GM12878 (cell line): Measurements from ENCODE around the gene SEPTIN11. TPM values are rescaled to one million over a fixed set of nuclear protein-coding genes. Genes with fewer than 3 reads are reported as not detected.
"Not testable (repeated sequence)": the region's sequence is repeated elsewhere in the genome, so short reads cannot be mapped to it uniquely, and the experiment has no call there.

Experiments used
- ATAC-seq: fragments of 200-7000 bp; cut with Tn5 transposase; 3 replicates; pipeline ENCODE4 v1.9.1; 2020; ENCODE audit warnings: mild to moderate bottlenecking, moderate library complexity
- BruUV-seq: library from RNA; stranded (reverse); fragments of 400-500 nt; replicated peaks from 2 replicates; lab custom pipeline; 2021; lab: Mats Ljungman, UMichigan
- CTCF ChIA-PET: fragments of 300-600 bp; sonication (Branson Sonifier 250); formaldehyde crosslinking; extraction: SDS; loops from one replicate; lab custom pipeline; 2021; ENCODE audit warnings: inconsistent platforms; lab: Yijun Ruan, JAX
- POLR2A ChIA-PET: fragments of 350-600 bp; formaldehyde crosslinking; extraction: SDS; loops from one replicate; lab custom pipeline; 2021; ENCODE audit warnings: inconsistent platforms; lab: Charles Lee
- RAD21 ChIA-PET: fragments of 300-600 bp; sonication (Branson Sonifier 250); formaldehyde crosslinking; loops from one replicate; lab custom pipeline; 2023; ENCODE audit warnings: antibody characterized with exemption; ENCODE audit not compliant: unreplicated experiment; lab: Charles Lee
- SMC1A ChIA-PET: fragments of 300-600 bp; sonication (Branson Sonifier 250); formaldehyde crosslinking; loops from one replicate; lab custom pipeline; 2023; ENCODE audit not compliant: unreplicated experiment, uncharacterized antibody; lab: Charles Lee
- DNase-seq: peaks from one replicate; pipeline ENCODE4 v3.0.0-alpha.2; 2011; ENCODE audit warnings: low read depth, low spot score
- FAIRE-seq: peaks from 3 replicates; lab custom pipeline; 2011; peaks lifted over from hg19 to GRCh38; lab: Jason Lieb, UNC
- H2AFZ ChIP-seq: 2 replicates; pipeline ENCODE4 v1.6.0; 2011; ENCODE audit warnings: low read depth, low read length, control low read depth; ENCODE audit not compliant: control insufficient read depth
- H3K27ac ChIP-seq: 2 replicates; pipeline ENCODE4 v1.5.1; 2011; ENCODE audit warnings: control low read depth; ENCODE audit not compliant: control insufficient read depth, insufficient read depth
- H3K27me3 ChIP-seq, 2 experiments: replicated peaks in 1 of 2; 2 replicates each; pipeline versions ENCODE4 v1.6.0 to v1.6.1; 2011; ENCODE audit warnings: low read length in 1 of 2; ENCODE audit not compliant: control insufficient read depth in 2 of 2, insufficient read depth in 2 of 2
- H3K36me3 ChIP-seq, 2 experiments: 2 replicates each; pipeline ENCODE4 v1.5.1; 2011; ENCODE audit warnings: low read length in 1 of 2; ENCODE audit not compliant: control insufficient read depth in 2 of 2, insufficient read depth in 2 of 2
- H3K4me1 ChIP-seq: 2 replicates; pipeline ENCODE4 v1.6.1; 2011; ENCODE audit warnings: mild to moderate bottlenecking, low read length, moderate library complexity, mixed read lengths; ENCODE audit not compliant: control insufficient read depth, insufficient read depth
- H3K4me2 ChIP-seq: 2 replicates; pipeline ENCODE4 v1.6.0; 2011; ENCODE audit warnings: control low read depth; ENCODE audit not compliant: control insufficient read depth, insufficient read depth
- H3K4me3 ChIP-seq: fragments of 200-600 bp; sonication (generic); 2 replicates; pipeline ENCODE4 v1.5.1; 2016
- H3K79me2 ChIP-seq: 2 replicates; pipeline ENCODE4 v1.6.0; 2011; ENCODE audit warnings: low read length; ENCODE audit not compliant: control insufficient read depth, insufficient read depth
- H3K9ac ChIP-seq: 2 replicates; pipeline ENCODE4 v1.8.0; 2011; ENCODE audit warnings: low read length, control low read depth, mixed read lengths; ENCODE audit not compliant: control insufficient read depth, insufficient read depth
- H3K9me3 ChIP-seq: replicated peaks from 3 replicates; pipeline ENCODE4 v1.5.1; 2011; ENCODE audit warnings: mild to moderate bottlenecking, low read length; ENCODE audit not compliant: control insufficient read depth, insufficient read depth
- H4K20me1 ChIP-seq: 2 replicates; pipeline ENCODE4 v1.6.0; 2011; ENCODE audit not compliant: control insufficient read depth, insufficient read depth
- CBX3 ChIP-seq: fragments of 200-600 bp; sonication (generic); IDR thresholded peaks from 2 replicates; pipeline ENCODE4 v1.6.1; 2016; ENCODE audit warnings: low read depth, borderline replicate concordance
- GABPA ChIP-seq: IDR thresholded peaks from 2 replicates; pipeline ENCODE4 v1.6.1; 2014; ENCODE audit warnings: antibody characterized with exemption, low read depth, mild to moderate bottlenecking, inconsistent platforms
- MTA2 ChIP-seq: fragments of 450-650 bp; IDR thresholded peaks from 2 replicates; pipeline ENCODE4 v1.6.1; 2016; ENCODE audit warnings: low read depth, mild to moderate bottlenecking, moderate library complexity
- MXI1 ChIP-seq: fragments of 150-350 bp; IDR thresholded peaks from 2 replicates; pipeline ENCODE4 v1.6.1; 2011; ENCODE audit warnings: low read depth, mild to moderate bottlenecking, inconsistent platforms, low read length, improper control_type of control experiment
- WGBS: methylation state at CpG from one replicate; pipeline ENCODE4 v1.1.6; 2016; ENCODE audit warnings: low lambda C conversion rate; ENCODE audit not compliant: insufficient replicate concordance, insufficient coverage; ENCODE audit errors: missing lambda C conversion rate; 5-methylcytosine and 5-hydroxymethylcytosine counted together
- in situ Hi-C: fragments of 300-500 bp; cut with MboI; formaldehyde crosslinking; loops from 9 replicates; pipeline ENCODE4 v1.14.3; 2018; ENCODE audit warnings: mixed read lengths
- intact Hi-C: fragments of 100-400 bp; cut with micrococcal nuclease; formaldehyde crosslinking; loops from one replicate; pipeline ENCODE4 v1.14.2; 2022; ENCODE audit not compliant: unreplicated experiment
- polyA plus RNA-seq, 11 experiments: library from polyadenylated mRNA; depleted of rRNA in 4 of 11; unstranded in 6 of 11; stranded (reverse) in 5 of 11; fragments of >200 nt; fragmentation: Nextera tagmentation in 4 of 11; fragmentation: Illumina TruSeq in 1 of 11; extraction: Ambion mirVana in 4 of 11; extraction: Trizol in 1 of 11; gene quantifications; 1 replicate in 1 of 11; 2 replicates in 10 of 11; pipeline versions ENCODE4 v1.2.1 to v1.2.3, GENCODE V29; 2011 to 2016; ENCODE audit warnings: inconsistent platforms in 2 of 11, missing spikeins in 2 of 11, low read depth in 1 of 11
- total RNA-seq, 4 experiments: library from RNA; depleted of rRNA in 3 of 4; stranded (reverse); fragments of >200 nt in 3 of 4; fragmentation: Illumina TruSeq in 1 of 4; extraction: Trizol in 1 of 4; gene quantifications; 2 replicates each; pipeline versions ENCODE4 v1.2.1 to v1.2.3, GENCODE V29; 2013 to 2021
- TF ChIP-seq, protein P1 (sequence below): fragments of 450-650 bp; IDR thresholded peaks from 2 replicates; pipeline ENCODE4 v1.6.1; 2017; ENCODE audit warnings: mild to moderate bottlenecking, low read depth, inconsistent platforms; ENCODE audit not compliant: poor library complexity, severe bottlenecking

SEPTIN11 gene
- total and polyA plus RNA-seq, 10 of the 15 experiments (the other 5 are each of a cell fraction or from before 2014, with no cell fraction given): 24.7 to 160 (median 91.3) TPM

DNA sequence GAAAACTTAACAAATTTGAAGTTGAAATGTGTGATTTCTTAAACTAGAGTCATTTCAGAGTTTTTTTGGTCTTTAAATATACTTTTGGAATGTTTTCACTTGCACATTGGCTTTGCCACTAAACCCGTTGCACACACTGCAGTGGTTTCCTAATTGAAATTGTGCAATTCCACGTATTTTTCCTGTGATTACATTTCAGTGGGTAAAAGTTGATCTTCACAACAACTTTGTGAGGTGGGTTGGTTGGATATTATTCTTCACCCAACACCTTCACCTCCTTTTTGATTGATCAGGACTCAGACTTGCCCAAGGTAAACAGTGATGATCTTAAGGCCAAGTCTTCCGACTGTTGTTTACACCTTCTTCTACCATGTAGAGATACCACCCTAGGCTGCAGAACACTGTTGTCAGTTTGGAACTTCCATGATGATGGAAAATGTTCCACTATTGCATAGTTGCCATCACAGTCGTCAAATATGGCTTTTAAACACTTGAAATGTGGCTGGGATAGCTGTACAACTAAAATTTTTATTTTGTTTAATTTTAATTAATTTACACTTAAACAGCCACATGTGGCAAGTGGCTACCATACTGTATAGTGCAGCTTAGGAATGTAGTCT lies 13.7 kb downstream of the SEPTIN11 start:
- DNase-seq (no peak), FAIRE-seq (no peak), ATAC-seq (no peak)
- ChIA-PET CTCF (interaction anchor here (0.6 to 1.0 kb wide), 2 partner anchors 20 to 230 kb away, joined by 4 to 5 read pairs; no protein-coding TSS in a partner anchor), POLR2A (no interaction called here), RAD21 (interaction anchor here (1.0 to 1.5 kb wide), 2 partner anchors 11 to 24 kb away, joined by 3 to 6 read pairs; no protein-coding TSS in a partner anchor), SMC1A (interaction anchor here (0.6 to 3.2 kb wide), 7 partner anchors 8 to 171 kb away, joined by 3 to 19 read pairs (median 5); no protein-coding TSS in a partner anchor)
- H3K36me3 ChIP-seq: peaks cover 0 to 6% of the 10 kb centered on the region in 2 experiments; a peak in 1 of 4 replicates
- intact Hi-C loops (no loop called here), in situ Hi-C loops (no loop called here)
- H3K9me3 ChIP-seq: peaks cover 1% of the 10 kb centered on the region; the same call in 2 of the 3 replicates
- 83% methylated on average over 4 of the region's 4 CpGs for WGBS
- H3K79me2 ChIP-seq: peaks cover 69% of the 10 kb centered on the region
- H3K27ac ChIP-seq: no peak overlapping the region
- H3K27me3 ChIP-seq: no peaks in the 10 kb centered on the region
- BruUV-seq: no TSS peak
- no peaks in the 10 kb centered on the region; the same call in 1 of the 2 replicates for H3K4me1 ChIP-seq
- no peak overlapping the region for H3K9ac ChIP-seq
- no peaks in the 10 kb centered on the region; the same call in 1 of the 2 replicates for H4K20me1 ChIP-seq
- H2AFZ ChIP-seq: no peak overlapping the region
- H3K4me3 ChIP-seq: no peak overlapping the region
- H3K4me2 ChIP-seq: no peak overlapping the region
- TF ChIP-seq MXI1 (no peak), MTA2 (no peak), CBX3 (no peak), GABPA (no peak)
- TF ChIP-seq, protein P1, sequence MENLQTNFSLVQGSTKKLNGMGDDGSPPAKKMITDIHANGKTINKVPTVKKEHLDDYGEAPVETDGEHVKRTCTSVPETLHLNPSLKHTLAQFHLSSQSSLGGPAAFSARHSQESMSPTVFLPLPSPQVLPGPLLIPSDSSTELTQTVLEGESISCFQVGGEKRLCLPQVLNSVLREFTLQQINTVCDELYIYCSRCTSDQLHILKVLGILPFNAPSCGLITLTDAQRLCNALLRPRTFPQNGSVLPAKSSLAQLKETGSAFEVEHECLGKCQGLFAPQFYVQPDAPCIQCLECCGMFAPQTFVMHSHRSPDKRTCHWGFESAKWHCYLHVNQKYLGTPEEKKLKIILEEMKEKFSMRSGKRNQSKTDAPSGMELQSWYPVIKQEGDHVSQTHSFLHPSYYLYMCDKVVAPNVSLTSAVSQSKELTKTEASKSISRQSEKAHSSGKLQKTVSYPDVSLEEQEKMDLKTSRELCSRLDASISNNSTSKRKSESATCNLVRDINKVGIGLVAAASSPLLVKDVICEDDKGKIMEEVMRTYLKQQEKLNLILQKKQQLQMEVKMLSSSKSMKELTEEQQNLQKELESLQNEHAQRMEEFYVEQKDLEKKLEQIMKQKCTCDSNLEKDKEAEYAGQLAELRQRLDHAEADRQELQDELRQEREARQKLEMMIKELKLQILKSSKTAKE: no peak

DNA sequence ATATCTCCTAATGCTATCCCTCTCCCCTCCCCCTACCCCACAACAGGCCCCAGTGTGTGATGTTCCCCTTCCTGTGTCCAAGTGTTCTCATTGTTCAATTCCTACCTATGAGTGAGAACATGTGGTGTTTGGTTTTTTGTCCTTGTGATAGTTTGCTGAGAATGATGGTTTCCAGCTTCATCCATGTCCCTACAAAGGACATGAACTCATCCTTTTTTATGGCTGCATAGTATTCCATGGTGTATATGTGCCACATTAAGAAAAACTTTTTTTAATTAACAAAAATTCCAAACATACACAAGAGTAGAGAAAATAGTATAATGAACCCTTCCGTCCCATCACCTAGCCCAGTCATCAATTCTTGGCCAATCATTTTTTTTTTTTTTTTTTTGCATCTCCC lies 14.4 kb downstream of the SEPTIN11 start:
- H3K4me1 ChIP-seq, FAIRE-seq, RAD21 ChIA-PET, H3K9ac ChIP-seq, ATAC-seq, H4K20me1 ChIP-seq, H3K27me3 ChIP-seq, BruUV-seq, H3K4me2 ChIP-seq, POLR2A ChIA-PET, H3K9me3 ChIP-seq, H3K27ac ChIP-seq, H3K4me3 ChIP-seq, in situ Hi-C loops, DNase-seq, intact Hi-C loops, H3K36me3 ChIP-seq, H2AFZ ChIP-seq: not testable (repeated sequence)
- CTCF ChIA-PET: interaction anchor here (0.6 to 0.8 kb wide), 2 partner anchors 13 to 199 kb away, joined by 3 to 4 read pairs; no protein-coding TSS in a partner anchor
- SMC1A ChIA-PET: interaction anchor here (0.6 to 3.2 kb wide), 4 partner anchors 12 to 560 kb away, joined by 3 to 19 read pairs (median 7); no protein-coding TSS in a partner anchor
- H3K79me2 ChIP-seq: peaks cover 71% of the 10 kb centered on the region
- 93% methylated on average over 1 of the region's 1 CpG for WGBS
